Mucosa of descending colon (tissue), 3 donors: ENCODE measurements around the gene MXD4. TPM values are rescaled to one million over a fixed set of nuclear protein-coding genes. Genes with fewer than 3 reads are reported as not detected.
A peak's percentile ranks its signal among the peaks of the same experiment; 100 is the strongest.
"Not testable (repeated sequence)": the region's sequence is repeated elsewhere in the genome, so short reads cannot be mapped to it uniquely, and the experiment has no call there.

Experiments
- ATAC-seq: fragments of 200-7000 bp; cut with Tn5 transposase; one replicate; pipeline ENCODE4 v1.9.1; 2020; ENCODE audit warnings: mild to moderate bottlenecking, moderate library complexity
- DNase-seq, 3 donors: peaks; one replicate each; pipeline ENCODE4 v3.0.0-alpha.2; 2020
- H3K36me3 ChIP-seq: fragments of 200-600 bp; one replicate; pipeline ENCODE4 v1.8.0; 2021; ENCODE audit warnings: low read depth, mild to moderate bottlenecking
- H3K4me1 ChIP-seq: fragments of 200-600 bp; one replicate; pipeline ENCODE4 v1.8.0; 2021; ENCODE audit warnings: low read depth, mild to moderate bottlenecking
- H3K4me3 ChIP-seq: fragments of 200-600 bp; one replicate; pipeline ENCODE4 v1.8.0; 2021; ENCODE audit warnings: mild to moderate bottlenecking
- H3K9me3 ChIP-seq: fragments of 200-600 bp; one replicate; pipeline ENCODE4 v1.8.0; 2021; ENCODE audit warnings: mild to moderate bottlenecking
- intact Hi-C, 2 donors: fragments of 100-400 bp; cut with DNase I in 1 of 2; cut with micrococcal nuclease in 1 of 2; formaldehyde crosslinking; loops; one replicate each; pipeline versions ENCODE4 v1.11.0 to v1.11.1; 2022; cut with DNase I, micrococcal nuclease
- total RNA-seq, 3 donors: library from RNA; stranded (reverse); fragmentation: NEBNext Ultra II Directional in 2 of 3; extraction: Animal tissue kit (Norgen Biotek cat#: 25700) in 2 of 3; gene quantifications; one replicate each; pipeline versions ENCODE4 v1.2.1 to v1.2.4, GENCODE V29; 2021 to 2023
- TF ChIP-seq, protein P1 (sequence below): fragments of 200-600 bp; IDR thresholded peaks from one replicate; pipeline ENCODE4 v1.8.0; 2022; ENCODE audit warnings: antibody characterized with exemption, mild to moderate bottlenecking
- donor health status: DM: no; HTN: no; CAD: no; lungs with moderate emphysema.
- donor health status: DM: no; HTN: no; CAD: no.
- donor health status: DM: no; HTN: yes; CAD: no.

Gene MXD4
- total RNA-seq, 3 donors from 2014 or later, result 46.6 to 59.6 (median 52.6) TPM

DNA sequence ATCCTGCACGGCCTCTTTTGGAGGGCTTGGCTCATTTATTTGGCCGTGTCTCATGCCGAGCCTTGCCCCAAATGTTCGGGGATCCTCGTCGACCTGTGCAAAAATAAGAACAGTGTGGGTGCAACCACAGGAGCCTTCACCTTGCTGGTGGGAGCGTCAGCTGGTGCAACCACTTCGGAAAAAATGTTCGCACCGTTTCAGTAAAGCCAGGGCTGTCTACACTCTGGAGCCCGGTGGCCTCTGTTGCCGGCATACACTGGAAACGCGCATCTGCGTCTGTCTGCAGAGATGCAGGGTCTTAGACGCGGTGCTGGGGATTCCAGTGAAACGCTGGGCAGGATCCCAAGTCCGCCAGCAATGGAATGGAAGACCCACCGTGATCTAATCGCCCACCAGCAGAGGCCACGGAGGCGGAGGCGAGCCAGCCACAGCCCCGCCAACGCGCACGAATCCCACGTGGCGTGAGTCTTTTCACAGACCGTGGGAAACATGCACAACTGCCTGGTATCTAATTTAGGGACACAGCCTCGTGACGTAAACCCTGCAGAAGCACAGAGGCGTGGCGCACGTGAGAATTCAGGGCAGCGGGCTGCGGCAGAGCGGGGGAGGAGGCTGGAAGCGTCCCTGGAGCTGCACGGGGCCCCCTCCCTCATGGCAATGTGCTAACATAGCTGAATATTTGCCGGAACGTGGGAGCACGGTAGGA, 13.8 kb upstream of the MXD4 start:
- TF ChIP-seq, protein P1, sequence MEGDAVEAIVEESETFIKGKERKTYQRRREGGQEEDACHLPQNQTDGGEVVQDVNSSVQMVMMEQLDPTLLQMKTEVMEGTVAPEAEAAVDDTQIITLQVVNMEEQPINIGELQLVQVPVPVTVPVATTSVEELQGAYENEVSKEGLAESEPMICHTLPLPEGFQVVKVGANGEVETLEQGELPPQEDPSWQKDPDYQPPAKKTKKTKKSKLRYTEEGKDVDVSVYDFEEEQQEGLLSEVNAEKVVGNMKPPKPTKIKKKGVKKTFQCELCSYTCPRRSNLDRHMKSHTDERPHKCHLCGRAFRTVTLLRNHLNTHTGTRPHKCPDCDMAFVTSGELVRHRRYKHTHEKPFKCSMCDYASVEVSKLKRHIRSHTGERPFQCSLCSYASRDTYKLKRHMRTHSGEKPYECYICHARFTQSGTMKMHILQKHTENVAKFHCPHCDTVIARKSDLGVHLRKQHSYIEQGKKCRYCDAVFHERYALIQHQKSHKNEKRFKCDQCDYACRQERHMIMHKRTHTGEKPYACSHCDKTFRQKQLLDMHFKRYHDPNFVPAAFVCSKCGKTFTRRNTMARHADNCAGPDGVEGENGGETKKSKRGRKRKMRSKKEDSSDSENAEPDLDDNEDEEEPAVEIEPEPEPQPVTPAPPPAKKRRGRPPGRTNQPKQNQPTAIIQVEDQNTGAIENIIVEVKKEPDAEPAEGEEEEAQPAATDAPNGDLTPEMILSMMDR, result no peak
- H3K4me3 ChIP-seq, result no peak overlapping the region
- DNase-seq (peak in 1 of 3 donors; percentile 29), ATAC-seq (no peak)
- intact Hi-C loops, result no loop called here
- no peaks in the 10 kb centered on the region for H3K36me3 ChIP-seq
- no peaks in the 10 kb centered on the region for H3K4me1 ChIP-seq
- no peaks in the 10 kb centered on the region for H3K9me3 ChIP-seq

DNA sequence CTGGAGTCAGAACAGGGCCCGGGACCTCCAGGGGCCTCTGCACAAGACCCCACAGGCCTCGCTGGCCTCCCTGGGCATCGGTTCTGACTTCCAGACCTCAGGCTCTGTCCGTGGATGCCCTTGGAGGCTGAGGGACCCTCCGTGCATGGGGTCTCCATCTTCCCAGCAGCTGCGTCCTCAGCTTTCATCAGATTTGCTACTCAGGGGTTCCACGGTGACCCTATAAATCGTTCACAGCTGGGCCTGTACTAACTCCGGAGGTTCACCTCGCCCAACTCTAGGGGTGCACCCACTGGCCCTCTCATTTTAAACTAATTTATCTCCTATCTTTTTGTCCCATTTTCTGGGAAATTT, 13.1 kb upstream of the MXD4 start:
- intact Hi-C loops, result not testable (repeated sequence)

DNA sequence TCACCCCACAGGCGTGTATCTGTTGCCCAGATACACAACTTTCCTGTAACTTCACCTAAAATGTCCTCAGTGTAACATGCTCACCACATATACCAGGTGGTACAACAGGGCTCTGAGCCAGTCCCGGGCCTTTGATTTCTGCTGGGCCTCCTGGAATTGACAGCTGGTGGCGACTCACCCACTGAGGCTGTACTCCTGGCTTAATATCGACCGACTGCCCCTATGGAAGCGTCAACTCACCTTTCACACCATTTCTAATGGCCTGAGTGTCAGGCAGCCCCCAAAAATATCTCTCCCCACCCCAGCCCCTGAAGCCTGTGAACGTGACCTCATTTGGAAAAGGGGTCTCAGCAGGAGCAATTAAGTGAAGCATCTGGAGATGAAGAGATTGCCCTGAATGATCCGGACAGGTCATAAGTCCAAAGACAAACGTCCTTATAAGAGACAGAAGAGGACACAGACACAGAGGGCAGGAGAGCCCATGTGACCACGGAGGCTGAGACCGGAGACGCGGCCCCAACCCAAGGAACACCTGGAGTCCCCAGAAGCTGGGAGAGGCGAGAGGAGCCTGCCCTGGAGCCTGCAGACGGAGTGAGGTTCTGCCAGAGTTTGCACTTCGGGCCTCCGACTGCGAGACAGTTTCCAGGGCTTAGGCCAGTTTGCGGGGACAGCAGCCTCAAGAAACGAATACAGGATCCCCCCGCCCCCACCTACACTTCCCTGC, 12.6 kb upstream of the MXD4 start:
- intact Hi-C loops, result no loop called here
- no peaks in the 10 kb centered on the region for H3K4me1 ChIP-seq
- no peak overlapping the region for H3K4me3 ChIP-seq
- H3K36me3 ChIP-seq, result no peaks in the 10 kb centered on the region
- DNase-seq, result peak in 1 of 3 donors; percentile 28
- H3K9me3 ChIP-seq, result no peaks in the 10 kb centered on the region
- TF ChIP-seq, protein P1, result no peak
- ATAC-seq, result no peak

More for the DNA sequence above, 13.1 kb upstream of the MXD4 start:
- not testable (repeated sequence) for H3K36me3 ChIP-seq, H3K9me3 ChIP-seq, H3K4me3 ChIP-seq, DNase-seq, ATAC-seq, H3K4me1 ChIP-seq

DNA sequence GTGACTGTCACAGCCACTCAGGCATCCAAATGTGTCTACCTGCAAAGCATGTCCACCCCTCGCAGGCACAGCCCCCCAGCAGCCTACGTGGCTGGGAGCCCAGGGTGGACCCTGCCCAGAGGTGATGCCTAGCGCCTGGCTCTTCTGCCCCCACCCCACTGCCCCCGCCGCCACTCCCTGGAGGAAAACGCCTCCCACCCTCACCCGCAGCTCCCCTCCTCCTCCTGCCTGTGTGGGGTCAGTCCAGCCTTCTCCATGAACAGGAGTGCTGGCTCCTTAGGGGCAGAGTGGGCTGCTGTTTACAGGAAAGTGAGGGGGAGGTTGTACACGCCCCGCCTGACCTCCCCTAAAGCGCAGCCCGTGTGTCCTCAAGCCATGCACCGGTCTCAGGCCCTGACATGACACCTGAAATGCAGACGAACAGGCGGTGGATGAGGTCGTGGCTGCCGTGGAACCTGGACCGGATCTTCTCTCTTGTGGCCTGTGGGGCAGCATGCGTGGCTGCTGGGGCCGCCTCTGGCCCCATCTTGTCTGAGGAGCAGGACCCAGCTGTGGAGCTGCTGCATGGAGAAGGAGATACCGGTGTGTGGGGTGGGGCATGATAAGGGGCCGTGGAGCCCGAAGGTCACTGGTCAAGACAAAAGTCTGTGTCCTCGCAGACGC, 11.9 kb upstream of the MXD4 start:
- Histone ChIP-seq H3K36me3 (no peaks in the 10 kb centered on the region), H3K4me3 (no peak overlapping the region), H3K9me3 (no peaks in the 10 kb centered on the region), H3K4me1 (no peaks in the 10 kb centered on the region)
- ATAC-seq, result no peak
- intact Hi-C loops, result no loop called here
- DNase-seq, result peak in 1 of 3 donors; percentile 33
- TF ChIP-seq, protein P1, result no peak

DNA sequence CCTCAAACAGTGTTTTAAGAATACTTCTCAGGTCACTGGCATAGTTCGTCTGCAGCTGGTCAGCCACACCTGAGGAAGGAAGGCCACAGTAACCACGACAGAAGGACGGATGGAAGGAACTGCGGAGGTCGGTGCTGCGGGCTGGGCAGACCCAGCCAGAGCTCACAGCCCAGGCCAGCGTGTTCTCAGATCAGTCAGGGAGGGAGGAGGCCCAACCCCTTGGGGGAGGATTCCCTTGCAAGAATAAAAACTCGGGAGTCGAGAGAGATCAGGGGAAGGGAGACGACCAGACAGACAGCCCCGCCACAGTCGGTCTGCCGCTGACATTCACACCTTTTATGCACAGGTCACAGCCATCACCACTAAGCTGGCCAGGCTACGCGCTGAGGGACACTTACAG, 11.3 kb upstream of the MXD4 start:
- no peak overlapping the region for H3K4me3 ChIP-seq
- intact Hi-C loops, result no loop called here
- no peaks in the 10 kb centered on the region for H3K36me3 ChIP-seq
- no peak for ATAC-seq
- H3K9me3 ChIP-seq, result no peaks in the 10 kb centered on the region
- DNase-seq, result peak in 1 of 3 donors; percentile 39
- TF ChIP-seq, protein P1, result no peak
- H3K4me1 ChIP-seq, result no peaks in the 10 kb centered on the region

DNA sequence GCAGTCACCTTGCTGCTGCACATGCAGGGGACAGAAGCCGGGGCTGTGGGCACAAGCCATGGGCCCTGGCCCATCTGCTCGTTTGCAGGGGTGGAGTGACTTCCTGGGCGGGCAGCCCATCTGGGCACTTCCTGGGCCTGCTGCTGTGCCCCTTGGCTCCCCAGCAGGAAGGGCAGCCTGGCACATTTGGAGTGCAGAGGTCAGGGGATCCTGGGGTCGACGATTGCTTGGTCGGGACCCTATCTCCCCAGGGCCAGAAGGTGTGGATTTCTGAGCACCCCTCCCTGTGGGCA, 10.9 kb upstream of the MXD4 start:
- DNase-seq (no peak), ATAC-seq (no peak)
- Histone ChIP-seq H3K4me3 (no peak overlapping the region), H3K36me3 (no peaks in the 10 kb centered on the region), H3K4me1 (no peaks in the 10 kb centered on the region), H3K9me3 (no peaks in the 10 kb centered on the region)
- intact Hi-C loops, result no loop called here
- TF ChIP-seq, protein P1, result no peak
